Calu3 (cell line): ENCODE measurements around the gene ABCA5. TPM values are rescaled to one million over a fixed set of nuclear protein-coding genes. Genes with fewer than 3 reads are reported as not detected.

ENCODE experiments used
- BruUV-seq: library from RNA; stranded (reverse); fragments of 400-500 nt; replicated peaks from 2 replicates; lab custom pipeline; 2021; lab: Mats Ljungman, UMichigan
- CTCF ChIA-PET: fragments of 300-600 bp; sonication (Branson Sonifier 250); formaldehyde crosslinking; loops from one replicate; lab custom pipeline; 2022; ENCODE audit warnings: antibody characterized with exemption; lab: Charles Lee
- DNase-seq: peaks from one replicate; pipeline ENCODE4 v3.0.0; 2022
- H3K27ac Mint-ChIP-seq: one replicate; pipeline ENCODE4 v1.8.0; 2022; ENCODE audit warnings: mixed read lengths; ENCODE audit not compliant: unreplicated experiment
- H3K27me3 Mint-ChIP-seq: one replicate; pipeline ENCODE4 v1.8.0; 2022; ENCODE audit warnings: mixed read lengths; ENCODE audit not compliant: unreplicated experiment
- H3K36me3 Mint-ChIP-seq: one replicate; pipeline ENCODE4 v1.8.0; 2022; ENCODE audit warnings: mild to moderate bottlenecking, moderate library complexity, mixed read lengths; ENCODE audit not compliant: insufficient read depth, unreplicated experiment
- H3K4me1 Mint-ChIP-seq: one replicate; pipeline ENCODE4 v1.8.0; 2022; ENCODE audit warnings: mild to moderate bottlenecking, low read depth, mixed read lengths; ENCODE audit not compliant: unreplicated experiment
- H3K4me3 Mint-ChIP-seq: one replicate; pipeline ENCODE4 v1.8.0; 2022; ENCODE audit warnings: mild to moderate bottlenecking, low read depth, moderate library complexity, mixed read lengths; ENCODE audit not compliant: unreplicated experiment
- H3K9me3 Mint-ChIP-seq: one replicate; pipeline ENCODE4 v1.8.0; 2022; ENCODE audit warnings: low read depth, mixed read lengths; ENCODE audit not compliant: unreplicated experiment
- intact Hi-C: fragments of 100-400 bp; cut with micrococcal nuclease; formaldehyde crosslinking; loops from one replicate; pipeline ENCODE4 v1.10.0; 2022; ENCODE audit not compliant: unreplicated experiment
- total RNA-seq: library from RNA; stranded (reverse); gene quantifications from 2 replicates; pipeline ENCODE4 v1.2.3, GENCODE V29; 2022
- TF ChIP-seq, protein P1 (sequence below): fragments of 200-600 bp; IDR thresholded peaks from one replicate; pipeline ENCODE4 v1.8.0; 2022; ENCODE audit warnings: antibody characterized with exemption; ENCODE audit not compliant: unreplicated experiment

ABCA5 gene
- total RNA-seq, 1 experiment from 2014 or later: 8.9 TPM

DNA sequence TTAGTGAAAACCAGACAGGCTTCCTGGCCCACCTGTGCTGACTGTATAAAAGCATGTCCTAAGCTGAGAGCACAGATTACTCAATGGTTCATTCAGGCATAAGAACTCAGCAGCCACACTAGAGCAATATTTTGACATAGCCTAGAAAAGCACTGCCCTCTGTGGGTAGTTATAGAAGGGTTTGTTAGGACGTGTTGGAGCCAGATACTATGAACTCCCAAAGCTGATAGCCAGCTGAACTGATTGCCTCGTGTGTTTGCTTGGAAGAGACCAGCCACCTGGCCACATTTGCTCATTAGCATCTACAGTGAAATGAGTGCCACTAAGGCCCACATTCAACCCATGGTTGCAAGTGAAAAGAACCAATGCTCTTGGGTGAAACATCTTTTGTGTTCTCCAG is 30.8 kb upstream of the ABCA5 start:
- TF ChIP-seq, protein P1, sequence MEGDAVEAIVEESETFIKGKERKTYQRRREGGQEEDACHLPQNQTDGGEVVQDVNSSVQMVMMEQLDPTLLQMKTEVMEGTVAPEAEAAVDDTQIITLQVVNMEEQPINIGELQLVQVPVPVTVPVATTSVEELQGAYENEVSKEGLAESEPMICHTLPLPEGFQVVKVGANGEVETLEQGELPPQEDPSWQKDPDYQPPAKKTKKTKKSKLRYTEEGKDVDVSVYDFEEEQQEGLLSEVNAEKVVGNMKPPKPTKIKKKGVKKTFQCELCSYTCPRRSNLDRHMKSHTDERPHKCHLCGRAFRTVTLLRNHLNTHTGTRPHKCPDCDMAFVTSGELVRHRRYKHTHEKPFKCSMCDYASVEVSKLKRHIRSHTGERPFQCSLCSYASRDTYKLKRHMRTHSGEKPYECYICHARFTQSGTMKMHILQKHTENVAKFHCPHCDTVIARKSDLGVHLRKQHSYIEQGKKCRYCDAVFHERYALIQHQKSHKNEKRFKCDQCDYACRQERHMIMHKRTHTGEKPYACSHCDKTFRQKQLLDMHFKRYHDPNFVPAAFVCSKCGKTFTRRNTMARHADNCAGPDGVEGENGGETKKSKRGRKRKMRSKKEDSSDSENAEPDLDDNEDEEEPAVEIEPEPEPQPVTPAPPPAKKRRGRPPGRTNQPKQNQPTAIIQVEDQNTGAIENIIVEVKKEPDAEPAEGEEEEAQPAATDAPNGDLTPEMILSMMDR: no peak
- Mint-ChIP-seq H3K27me3 (no peaks in the 10 kb centered on the region), H3K36me3 (no peaks in the 10 kb centered on the region), H3K9me3 (no peaks in the 10 kb centered on the region), H3K27ac (no peak overlapping the region), H3K4me3 (no peak overlapping the region), H3K4me1 (no peaks in the 10 kb centered on the region)
- DNase-seq: no peak
- no TSS peak for BruUV-seq
- intact Hi-C loops: loop anchor here (2.0 kb wide), 1 partner anchor 165 kb away; no protein-coding TSS in a partner anchor
- CTCF ChIA-PET: no interaction called here

DNA sequence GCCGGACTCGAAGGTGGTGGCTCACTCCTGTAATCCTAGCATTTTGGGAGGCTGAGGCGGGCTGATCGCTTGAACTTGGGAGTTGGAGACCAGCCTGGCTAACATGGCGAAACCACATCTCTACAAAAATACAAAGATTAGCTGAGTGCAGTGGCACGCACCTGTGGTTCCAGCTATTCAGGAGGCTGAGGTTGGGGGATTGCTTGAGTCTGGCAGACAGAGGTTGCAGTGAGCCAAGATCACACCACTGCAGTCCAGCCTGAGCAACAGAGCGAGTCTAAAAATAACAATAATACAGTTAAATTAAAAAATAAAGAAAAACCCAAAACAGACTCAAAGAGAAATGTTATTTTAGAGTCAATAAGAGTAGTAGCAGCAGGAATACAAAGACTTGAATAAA is 29.7 kb upstream of the ABCA5 start:
- Mint-ChIP-seq H3K4me1 (no peaks in the 10 kb centered on the region), H3K27me3 (no peaks in the 10 kb centered on the region), H3K27ac (no peak overlapping the region), H3K36me3 (no peaks in the 10 kb centered on the region), H3K4me3 (no peak overlapping the region), H3K9me3 (no peaks in the 10 kb centered on the region)
- no TSS peak for BruUV-seq
- intact Hi-C loops: no loop called here
- CTCF ChIA-PET: no interaction called here
- no peak for DNase-seq
- TF ChIP-seq, protein P1: no peak

DNA sequence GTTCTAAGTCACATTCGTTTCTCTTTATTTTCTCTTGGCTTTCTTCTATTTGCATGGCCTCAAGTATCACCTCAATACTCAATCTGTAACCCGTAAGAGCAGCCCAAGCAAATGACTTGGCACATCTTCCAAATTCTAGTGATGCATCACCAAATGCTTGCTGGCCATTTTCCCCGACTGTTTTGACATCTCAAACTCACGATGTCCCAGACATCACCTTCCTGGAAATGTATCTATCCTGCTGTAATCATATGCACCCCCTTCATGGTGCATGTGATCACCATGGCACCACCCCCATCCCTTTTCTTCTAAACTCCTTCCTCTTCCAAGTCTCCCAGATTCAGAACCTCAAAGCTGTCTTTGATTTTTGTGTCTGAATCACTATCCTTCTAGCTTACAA is 24.0 kb upstream of the ABCA5 start:
- no peaks in the 10 kb centered on the region for H3K27me3 Mint-ChIP-seq
- no peak overlapping the region for H3K27ac Mint-ChIP-seq
- DNase-seq: no peak
- H3K9me3 Mint-ChIP-seq: no peaks in the 10 kb centered on the region
- TF ChIP-seq, protein P1: no peak
- CTCF ChIA-PET: no interaction called here
- H3K4me1 Mint-ChIP-seq: no peaks in the 10 kb centered on the region
- no peak overlapping the region for H3K4me3 Mint-ChIP-seq
- intact Hi-C loops: no loop called here
- H3K36me3 Mint-ChIP-seq: no peaks in the 10 kb centered on the region
- no TSS peak for BruUV-seq

DNA sequence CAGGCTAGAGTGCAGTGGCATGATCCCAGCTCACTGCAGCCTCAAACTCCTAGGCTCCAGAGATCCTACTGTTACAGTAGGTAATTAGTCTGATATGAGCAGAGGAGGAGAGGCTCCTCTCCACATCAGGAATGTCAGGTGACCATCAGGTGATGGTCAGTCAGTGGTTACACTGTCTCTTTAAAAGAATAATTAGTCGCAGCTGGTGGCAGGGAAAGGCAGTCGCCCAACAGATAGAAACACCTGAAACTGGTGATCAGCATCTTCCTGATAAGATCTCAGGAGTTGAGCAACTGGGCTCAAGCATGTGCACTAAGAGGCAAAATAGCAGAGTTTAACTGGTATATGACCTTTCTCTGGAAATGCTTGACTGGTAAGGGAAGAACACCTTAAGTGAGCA is 21.5 kb upstream of the ABCA5 start:
- no peaks in the 10 kb centered on the region for H3K4me1 Mint-ChIP-seq
- TF ChIP-seq, protein P1: no peak
- DNase-seq: no peak
- H3K9me3 Mint-ChIP-seq: no peaks in the 10 kb centered on the region
- no peaks in the 10 kb centered on the region for H3K36me3 Mint-ChIP-seq
- CTCF ChIA-PET: no interaction called here
- H3K4me3 Mint-ChIP-seq: no peak overlapping the region
- H3K27ac Mint-ChIP-seq: no peak overlapping the region
- intact Hi-C loops: no loop called here
- no TSS peak for BruUV-seq
- no peaks in the 10 kb centered on the region for H3K27me3 Mint-ChIP-seq
